A549 (cell line): ENCODE data around the gene CRLF3.

Experiments
- CTCF ChIP-seq: fragments of >200 bp; sonication (Bioruptor Twin); formaldehyde crosslinking; IDR thresholded peaks from 3 replicates; pipeline ENCODE4 v1.5.1; 2016
- GATA3 ChIP-seq: IDR thresholded peaks from 2 replicates; pipeline ENCODE4 v1.6.1; 2012; ENCODE audit warnings: borderline replicate concordance
- HOXB5 ChIP-seq: fragments of 250-450 bp; sonication (Bioruptor Pico); IDR thresholded peaks from 2 replicates; pipeline ENCODE4 v1.5.0; 2020; ENCODE audit warnings: mild to moderate bottlenecking, moderate library complexity
- MYC ChIP-seq: IDR thresholded peaks from 2 replicates; pipeline ENCODE4 v1.6.1; 2012; ENCODE audit warnings: mild to moderate bottlenecking, inconsistent platforms, low read length, improper control_type of control experiment, borderline replicate concordance
- PBX3 ChIP-seq: IDR thresholded peaks from 2 replicates; pipeline ENCODE4 v1.6.1; 2012
- SMC3 ChIP-seq: fragments of >200 bp; sonication (Bioruptor Twin); formaldehyde crosslinking; IDR thresholded peaks from 3 replicates; pipeline ENCODE4 v1.6.1; 2018; ENCODE audit warnings: inconsistent platforms
- USF2 ChIP-seq: fragments of 450-650 bp; IDR thresholded peaks from 2 replicates; pipeline ENCODE4 v1.6.1; 2014; ENCODE audit warnings: antibody characterized with exemption

- TF ChIP-seq PBX3 (no peak), CTCF (no peak), MYC (no peak), USF2 (no peak), GATA3 (no peak), HOXB5 (CRISPR knock-in tag) (no peak), SMC3 (no peak)
These were observed 40.1 kb upstream of the CRLF3 start for GRCh38 chr17:30864636-30865035.
